Omental fat pad (tissue), 4 donors: ENCODE measurements around the gene SNX32. TPM values are rescaled to one million over a fixed set of nuclear protein-coding genes. Genes with fewer than 3 reads are reported as not detected.

ENCODE experiments used
- ATAC-seq: fragments of 150-250 bp; one replicate; pipeline ENCODE4 v1.9.1; 2016; ENCODE audit warnings: mild to moderate bottlenecking, moderate library complexity; ENCODE audit not compliant: low FRiP score
- DNase-seq: peaks from one replicate; pipeline ENCODE4 v3.0.0-alpha.2; 2019; ENCODE audit warnings: low spot score
- CTCF ChIP-seq, 3 donors: fragments of 450-650 bp; IDR thresholded peaks; one replicate each; pipeline ENCODE4 v1.5.1; 2016 to 2017; ENCODE audit warnings: antibody characterized with exemption in 3 of 3, mild to moderate bottlenecking in 3 of 3, moderate library complexity in 2 of 3
- total RNA-seq, 4 donors: library from RNA; depleted of rRNA; stranded (reverse); fragments of >200 nt; gene quantifications; one replicate each; pipeline ENCODE4 v1.1.0, GENCODE V29; 2016

SNX32 gene
- total RNA-seq, 4 donors from 2014 or later: 0.79 to 1.6 (median 1.1) TPM

GRCh38 chr11:65788821-65789220 lies 44.9 kb upstream of the SNX32 start:
- DNase-seq: no peak
- ATAC-seq: no peak
- TF ChIP-seq CTCF (IDR thresholded peaks at IDR 0.05): no peak

GRCh38 chr11:65789230-65790103 lies 44.3 kb upstream of the SNX32 start:
- DNase-seq (no peak), ATAC-seq (no peak)
- no peak for TF ChIP-seq CTCF (IDR thresholded peaks at IDR 0.05)

GRCh38 chr11:65790104-65790901 lies 43.5 kb upstream of the SNX32 start:
- ATAC-seq (no peak), DNase-seq (no peak)
- no peak for TF ChIP-seq CTCF (IDR thresholded peaks at IDR 0.05)

- DNase-seq (no peak), ATAC-seq (no peak)
- TF ChIP-seq CTCF (IDR thresholded peaks at IDR 0.05): no peak
Observed at GRCh38 chr11:65790902-65791650, 42.7 kb upstream of the SNX32 start.

GRCh38 chr11:65791719-65792213 lies 42.0 kb upstream of the SNX32 start:
- no peak for TF ChIP-seq CTCF (IDR thresholded peaks at IDR 0.05)
- no peak for ATAC-seq
- DNase-seq: no peak

GRCh38 chr11:65792456-65792855 lies 41.3 kb upstream of the SNX32 start:
- ATAC-seq (no peak), DNase-seq (no peak)
- no peak for TF ChIP-seq CTCF (IDR thresholded peaks at IDR 0.05)
